GM10266 (cell line): Measurements from ENCODE around the gene RSRC1.
"Not testable (repeated sequence)": the region's sequence is repeated elsewhere in the genome, so short reads cannot be mapped to it uniquely, and the experiment has no call there.

Experiments
- DNase-seq: peaks from one replicate; pipeline ENCODE4 v3.0.0; 2012; ENCODE audit errors: extremely low spot score
- CTCF ChIP-seq: IDR thresholded peaks from 2 replicates; pipeline ENCODE4 v1.5.1; 2012; ENCODE audit warnings: mild to moderate bottlenecking, low read depth; ENCODE audit not compliant: control insufficient read depth, insufficient read depth; ENCODE audit errors: missing control alignments

The RSRC1 gene

GRCh38 chr3:158109804-158110657, at the start of gene RSRC1:
Gene RSRC1, plus strand, starts transcription at chr3:158110089. Its CDS starts 12,016 bp downstream, at chr3:158122105.
- peak; percentile 81 for DNase-seq
- no peak for TF ChIP-seq CTCF

- not testable (repeated sequence) for DNase-seq
These were observed 44.3 kb upstream of the RSRC1 start for GRCh38 chr3:158065574-158065973.

- no peak for TF ChIP-seq CTCF
These were observed 37.1 kb upstream of the RSRC1 start for GRCh38 chr3:158072790-158073189.

GRCh38 chr3:158074591-158074990, 35.3 kb upstream of the RSRC1 start:
- no peak for DNase-seq
- no peak for TF ChIP-seq CTCF

More at GRCh38 chr3:158072790-158073189, 37.1 kb upstream of the RSRC1 start:
- DNase-seq, result no peak

- no peak for TF ChIP-seq CTCF
These were observed 30.3 kb upstream of the RSRC1 start for GRCh38 chr3:158079599-158079998.

GRCh38 chr3:158084651-158085050, 25.2 kb upstream of the RSRC1 start:
- DNase-seq, result no peak
- no peak for TF ChIP-seq CTCF

More at GRCh38 chr3:158079599-158079998, 30.3 kb upstream of the RSRC1 start:
- no peak for DNase-seq

- no peak for DNase-seq
- no peak for TF ChIP-seq CTCF
These were observed 24.5 kb upstream of the RSRC1 start for GRCh38 chr3:158085358-158085757.

- DNase-seq, result no peak
- TF ChIP-seq CTCF, result no peak
These were observed 24.0 kb upstream of the RSRC1 start for GRCh38 chr3:158085931-158086330.
